ENCODE results near the gene MX1. TPM values are rescaled to one million over a fixed set of nuclear protein-coding genes. Genes with fewer than 3 reads are reported as not detected.

The MX1 gene
- polyA plus RNA-seq, 3 donors, result 42.7 to 73.3 (median 60.5) TPM

GRCh38 chr21:41480086-41480690 lies 54.1 kb downstream of the MX1 start:
- Mint-ChIP-seq H3K4me1 (no peaks in the 10 kb centered on the region), H3K9me3 (no peaks in the 10 kb centered on the region), H3K36me3 (no peaks in the 10 kb centered on the region), H3K4me3 (no peak overlapping the region), H3K27ac (no peak overlapping the region), H3K27me3 (ENCODE audit: low read depth in 3 of 3) (peaks cover 10 to 14% (median 12%) of the 10 kb centered on the region in 3 donors)
- Histone ChIP-seq H3K27me3 (ENCODE audit: control insufficient read depth in 2 of 2, insufficient read depth in 2 of 2, low read length in 2 of 2) (no peaks in the 10 kb centered on the region), H3K36me3 (replicated peaks in 1 of 2; ENCODE audit: control insufficient read depth in 1 of 2, insufficient read depth in 2 of 2, low read length in 2 of 2) (no peaks in the 10 kb centered on the region), H3K4me1 (ENCODE audit: control insufficient read depth in 1 of 2, insufficient read depth in 2 of 2, low read length in 2 of 2) (no peaks in the 10 kb centered on the region), H3K4me2 (replicated peaks; ENCODE audit: extremely low read depth, low read length, poor library complexity, severe bottlenecking) (no peak overlapping the region), H2AFZ (ENCODE audit: insufficient read depth, low read depth, low read length, poor library complexity, severe bottlenecking) (no peak overlapping the region), H3K4me3 (replicated peaks in 1 of 3; ENCODE audit: low read depth in 2 of 3, low read length in 3 of 3) (no peak overlapping the region), H3K27ac (ENCODE audit: low read depth in 1 of 2, low read length in 2 of 2) (no peak overlapping the region), H3K79me2 (ENCODE audit: insufficient read depth, low read length) (no peaks in the 10 kb centered on the region), H3K9ac (ENCODE audit: insufficient read depth, low read length, poor library complexity, severe bottlenecking) (no peak overlapping the region), H4K20me1 (ENCODE audit: insufficient read depth, low read length) (no peaks in the 10 kb centered on the region), H3K9me3 (replicated peaks in 1 of 2; ENCODE audit: control insufficient read depth in 1 of 2, insufficient read depth in 1 of 2, low read length in 2 of 2) (no peaks in the 10 kb centered on the region)
- DNase-seq, result no peak
- intact Hi-C loops (cut with micrococcal nuclease), result no loop called here
- WGBS (ENCODE audit: insufficient coverage), result 90% methylated on average over 9 of the region's 17 CpGs
- no peak for TF ChIP-seq CTCF (IDR thresholded peaks at IDR 0.05)

GRCh38 chr21:41481191-41481590 lies 55.2 kb downstream of the MX1 start:
- intact Hi-C loops (cut with micrococcal nuclease), result no loop called here

More at GRCh38 chr21:41481191-41481590, 55.2 kb downstream of the MX1 start:
- no peaks in the 10 kb centered on the region for H3K4me1 ChIP-seq (ENCODE audit: control insufficient read depth in 1 of 2, insufficient read depth in 2 of 2, low read length in 2 of 2)
- H3K79me2 ChIP-seq (ENCODE audit: insufficient read depth, low read length), result no peaks in the 10 kb centered on the region
- H3K36me3 ChIP-seq (replicated peaks in 1 of 2; ENCODE audit: control insufficient read depth in 1 of 2, insufficient read depth in 2 of 2, low read length in 2 of 2), result no peaks in the 10 kb centered on the region
- TF ChIP-seq CTCF (IDR thresholded peaks at IDR 0.05), result no peak
- H3K27ac ChIP-seq (ENCODE audit: low read depth in 1 of 2, low read length in 2 of 2), result no peak overlapping the region
- H3K9me3 ChIP-seq (replicated peaks in 1 of 2; ENCODE audit: control insufficient read depth in 1 of 2, insufficient read depth in 1 of 2, low read length in 2 of 2), result no peaks in the 10 kb centered on the region
- no peak for DNase-seq
- H3K4me2 ChIP-seq (replicated peaks; ENCODE audit: extremely low read depth, low read length, poor library complexity, severe bottlenecking), result no peak overlapping the region
- H3K4me3 ChIP-seq (replicated peaks in 1 of 3; ENCODE audit: low read depth in 2 of 3, low read length in 3 of 3), result no peak overlapping the region
- H3K9ac ChIP-seq (ENCODE audit: insufficient read depth, low read length, poor library complexity, severe bottlenecking), result no peak overlapping the region
- H4K20me1 ChIP-seq (ENCODE audit: insufficient read depth, low read length), result no peaks in the 10 kb centered on the region
- no peaks in the 10 kb centered on the region for H3K27me3 ChIP-seq (ENCODE audit: control insufficient read depth in 2 of 2, insufficient read depth in 2 of 2, low read length in 2 of 2)
- no peaks in the 10 kb centered on the region for H3K36me3 Mint-ChIP-seq
- no peaks in the 10 kb centered on the region for H3K9me3 Mint-ChIP-seq
- H3K27ac Mint-ChIP-seq, result no peak overlapping the region
- no peak overlapping the region for H3K4me3 Mint-ChIP-seq
- peaks cover 10 to 14% (median 14%) of the 10 kb centered on the region in 3 donors for H3K27me3 Mint-ChIP-seq (ENCODE audit: low read depth in 3 of 3)
- H3K4me1 Mint-ChIP-seq, result no peaks in the 10 kb centered on the region
- 88% methylated on average over 7 of the region's 8 CpGs for WGBS (ENCODE audit: insufficient coverage)
- no peak overlapping the region for H2AFZ ChIP-seq (ENCODE audit: insufficient read depth, low read depth, low read length, poor library complexity, severe bottlenecking)
